Measurements from ENCODE around the gene PHPT1.

PHPT1 gene

GRCh38 chr9:136808075-136808805, 41.0 kb upstream of the PHPT1 start:
- peak overlapping the region; percentile 25 to 73 for H3K27ac Mint-ChIP-seq
- H3K4me1 Mint-ChIP-seq (ENCODE audit: low read depth in 2 of 2) = peaks cover 29 to 39% of the 10 kb centered on the region in 2 donors

GRCh38 chr9:136808806-136809158, 40.4 kb upstream of the PHPT1 start:
- Mint-ChIP-seq H3K36me3 (ENCODE audit: insufficient read depth) (peaks cover 21% of the 10 kb centered on the region), H3K4me1 (ENCODE audit: low read depth in 2 of 2) (peaks cover 34 to 40% of the 10 kb centered on the region in 2 donors), H3K9me3 (no peaks in the 10 kb centered on the region), H3K27me3 (no peaks in the 10 kb centered on the region), H3K4me3 (peak overlapping the region; percentile 79 to 84), H3K27ac (peak overlapping the region; percentile 25 to 73)
- DNase-seq (no peak), ATAC-seq (replicated peaks) (no peak)

More at GRCh38 chr9:136808075-136808805, 41.0 kb upstream of the PHPT1 start:
- DNase-seq = peak in 2 of 3 experiments; percentile 29
- no peaks in the 10 kb centered on the region for H3K27me3 Mint-ChIP-seq
- H3K4me3 Mint-ChIP-seq = peak overlapping the region; percentile 79 to 89
- H3K36me3 Mint-ChIP-seq (ENCODE audit: insufficient read depth) = peaks cover 21% of the 10 kb centered on the region
- ATAC-seq (replicated peaks) = peak; percentile 36
- H3K9me3 Mint-ChIP-seq = no peaks in the 10 kb centered on the region

- ATAC-seq (replicated peaks) (no peak), DNase-seq (no peak)
- Mint-ChIP-seq H3K4me1 (ENCODE audit: low read depth in 2 of 2) (peaks cover 27 to 40% of the 10 kb centered on the region in 2 donors), H3K27me3 (no peaks in the 10 kb centered on the region), H3K9me3 (no peaks in the 10 kb centered on the region), H3K27ac (no peak overlapping the region), H3K36me3 (ENCODE audit: insufficient read depth) (peaks cover 21% of the 10 kb centered on the region), H3K4me3 (no peak overlapping the region)
Measured at GRCh38 chr9:136814725-136815421, 34.3 kb upstream of the PHPT1 start.

- Mint-ChIP-seq H3K4me3 (no peak overlapping the region), H3K27me3 (no peaks in the 10 kb centered on the region), H3K36me3 (ENCODE audit: insufficient read depth) (peaks cover 16% of the 10 kb centered on the region), H3K9me3 (no peaks in the 10 kb centered on the region), H3K27ac (peak overlapping the region in 1 of 2 donors; percentile 20), H3K4me1 (ENCODE audit: low read depth in 2 of 2) (peaks cover 24 to 36% of the 10 kb centered on the region in 2 donors)
- ATAC-seq (replicated peaks) = no peak
- DNase-seq = no peak
Measured at GRCh38 chr9:136815422-136815782, 33.8 kb upstream of the PHPT1 start.

GRCh38 chr9:136820971-136821825, 28.0 kb upstream of the PHPT1 start:
- H3K4me3 Mint-ChIP-seq = peak overlapping the region in 1 of 2 donors; percentile 49
- no peak overlapping the region for H3K27ac Mint-ChIP-seq
- peaks cover 3 to 12% of the 10 kb centered on the region in 2 donors for H3K4me1 Mint-ChIP-seq (ENCODE audit: low read depth in 2 of 2)
- peaks cover 33% of the 10 kb centered on the region for H3K36me3 Mint-ChIP-seq (ENCODE audit: insufficient read depth)
- ATAC-seq (replicated peaks) = no peak
- H3K27me3 Mint-ChIP-seq = no peaks in the 10 kb centered on the region
- no peaks in the 10 kb centered on the region for H3K9me3 Mint-ChIP-seq
- DNase-seq = no peak

- Mint-ChIP-seq H3K27me3 (no peaks in the 10 kb centered on the region), H3K9me3 (no peaks in the 10 kb centered on the region), H3K27ac (no peak overlapping the region), H3K4me3 (no peak overlapping the region), H3K4me1 (ENCODE audit: low read depth in 2 of 2) (peaks cover 3 to 10% of the 10 kb centered on the region in 2 donors), H3K36me3 (ENCODE audit: insufficient read depth) (peaks cover 31% of the 10 kb centered on the region)
- DNase-seq (no peak), ATAC-seq (replicated peaks) (no peak)
Measured at GRCh38 chr9:136821826-136822544, 27.2 kb upstream of the PHPT1 start.

GRCh38 chr9:136823136-136824046, 25.8 kb upstream of the PHPT1 start:
- ATAC-seq (replicated peaks) (no peak), DNase-seq (no peak)
- no peaks in the 10 kb centered on the region for H3K9me3 Mint-ChIP-seq
- H3K27me3 Mint-ChIP-seq = no peaks in the 10 kb centered on the region
- H3K27ac Mint-ChIP-seq = no peak overlapping the region
- H3K4me1 Mint-ChIP-seq (ENCODE audit: low read depth in 2 of 2) = peaks cover 3 to 8% of the 10 kb centered on the region in 2 donors
- H3K4me3 Mint-ChIP-seq = no peak overlapping the region
- peaks cover 27% of the 10 kb centered on the region for H3K36me3 Mint-ChIP-seq (ENCODE audit: insufficient read depth)

- no peak overlapping the region for H3K4me3 Mint-ChIP-seq
- no peak overlapping the region for H3K27ac Mint-ChIP-seq
- H3K9me3 Mint-ChIP-seq = no peaks in the 10 kb centered on the region
- H3K36me3 Mint-ChIP-seq (ENCODE audit: insufficient read depth) = peaks cover 28% of the 10 kb centered on the region
- no peaks in the 10 kb centered on the region for H3K27me3 Mint-ChIP-seq
- H3K4me1 Mint-ChIP-seq (ENCODE audit: low read depth in 2 of 2) = peaks cover 3 to 5% of the 10 kb centered on the region in 2 donors
- no peak for ATAC-seq (replicated peaks)
- DNase-seq = no peak
Measured at GRCh38 chr9:136824496-136825225, 24.5 kb upstream of the PHPT1 start.

- ATAC-seq (replicated peaks) (no peak), DNase-seq (no peak)
- Mint-ChIP-seq H3K27me3 (no peaks in the 10 kb centered on the region), H3K4me3 (no peak overlapping the region), H3K27ac (no peak overlapping the region), H3K9me3 (no peaks in the 10 kb centered on the region), H3K4me1 (ENCODE audit: low read depth in 2 of 2) (peaks cover 3 to 5% of the 10 kb centered on the region in 2 donors), H3K36me3 (ENCODE audit: insufficient read depth) (peaks cover 35% of the 10 kb centered on the region)
Measured at GRCh38 chr9:136825295-136826187, 23.7 kb upstream of the PHPT1 start.

GRCh38 chr9:136826188-136826541, 23.0 kb upstream of the PHPT1 start:
- H3K36me3 Mint-ChIP-seq (ENCODE audit: insufficient read depth) = peaks cover 37% of the 10 kb centered on the region
- peaks cover under 1% of the 10 kb centered on the region in 2 donors for H3K4me1 Mint-ChIP-seq (ENCODE audit: low read depth in 2 of 2)
- H3K27me3 Mint-ChIP-seq = no peaks in the 10 kb centered on the region
- no peaks in the 10 kb centered on the region for H3K9me3 Mint-ChIP-seq
- ATAC-seq (replicated peaks) = no peak
- no peak overlapping the region for H3K27ac Mint-ChIP-seq
- H3K4me3 Mint-ChIP-seq = no peak overlapping the region
- DNase-seq = no peak

All from effector memory CD8-positive, alpha-beta T cell (primary cell).